Kidney (tissue), 14 donors: ENCODE data around the gene SZT2. TPM values are rescaled to one million over a fixed set of nuclear protein-coding genes. Genes with fewer than 3 reads are reported as not detected.

Experiments
- DNase-seq, 5 donors: peaks; one replicate each; pipeline ENCODE4 v3.0.0-alpha.2; 2013 to 2020
- FAIRE-seq: peaks from 2 replicates; lab custom pipeline; 2012; peaks lifted over from hg19 to GRCh38; lab: Jason Lieb, UNC
- H3K27ac ChIP-seq, 2 donors: one replicate each; pipeline ENCODE4 v1.7.0; 2013; ENCODE audit warnings: low read depth in 2 of 2, low read length in 2 of 2, inconsistent platforms in 1 of 2
- H3K27me3 ChIP-seq: one replicate; pipeline ENCODE4 v1.7.1; 2013; ENCODE audit warnings: low read length, inconsistent platforms; ENCODE audit not compliant: control insufficient read depth, insufficient read depth
- H3K36me3 ChIP-seq, 3 donors: one replicate each; pipeline versions ENCODE4 v1.7.0 to v1.7.1; 2013; ENCODE audit warnings: low read length in 3 of 3, control low read depth in 1 of 3, inconsistent platforms in 1 of 3; ENCODE audit not compliant: insufficient read depth in 3 of 3, control insufficient read depth in 2 of 3
- H3K4me1 ChIP-seq, 3 donors: one replicate each; pipeline versions ENCODE4 v1.7.0 to v1.7.1; 2013; ENCODE audit warnings: low read length in 3 of 3, inconsistent platforms in 1 of 3, low read depth in 1 of 3; ENCODE audit not compliant: control insufficient read depth in 2 of 3, insufficient read depth in 2 of 3
- H3K4me3 ChIP-seq, 3 donors: one replicate each; pipeline versions ENCODE4 v1.7.0 to v1.8.1; 2013; ENCODE audit warnings: low read length in 3 of 3, control low read depth in 1 of 3, inconsistent platforms in 1 of 3
- H3K9ac ChIP-seq, 3 donors: one replicate each; pipeline versions ENCODE4 v1.7.0 to v1.7.1; 2013; ENCODE audit warnings: low read length in 3 of 3, control low read depth in 1 of 3, inconsistent platforms in 1 of 3
- H3K9me3 ChIP-seq, 3 donors: one replicate each; pipeline versions ENCODE4 v1.7.0 to v1.7.1; 2013; ENCODE audit warnings: low read length in 3 of 3, control low read depth in 1 of 3, inconsistent platforms in 1 of 3; ENCODE audit not compliant: control insufficient read depth in 2 of 3, insufficient read depth in 1 of 3
- intact Hi-C: fragments of 100-400 bp; cut with DNase I; formaldehyde crosslinking; loops from one replicate; pipeline ENCODE4 v1.11.1; 2022
- polyA plus RNA-seq: library from polyadenylated mRNA; stranded (reverse); fragments of 350-450 nt; fragmentation: Illumina TruSeq; extraction: RNeasy Lipid Tissue Mini Kit (QIAGEN cat#74804); gene quantifications from one replicate; pipeline ENCODE4 v1.2.3, GENCODE V29; 2014; ENCODE audit warnings: low read depth, low replicate concordance; ENCODE audit not compliant: insufficient read depth
- total RNA-seq: library from RNA; stranded (reverse); fragmentation: NEBNext Ultra II Directional; extraction: Animal tissue kit (Norgen Biotek cat#: 25700); gene quantifications from one replicate; pipeline ENCODE4 v1.2.1, GENCODE V29; 2021
- TF ChIP-seq, protein P1 (sequence below): IDR thresholded peaks from 3 replicates; pipeline ENCODE4 v1.5.1; 2012; ENCODE audit warnings: mild to moderate bottlenecking, moderate library complexity, borderline replicate concordance; ENCODE audit not compliant: insufficient read depth; ENCODE audit errors: extremely low read depth
- donor health status: control.
- donor health status: control.
- donor health status: control.
- donor health status: control.
- donor health status: control.
- donor health status: DM: yes; HTN: yes; CAD: no.
- donor health status: Normal renal cell carcinoma (clear cell type).

The SZT2 gene
- total and polyA plus RNA-seq, 2 donors from 2014 or later: 10.4 to 66.8 TPM

DNA sequence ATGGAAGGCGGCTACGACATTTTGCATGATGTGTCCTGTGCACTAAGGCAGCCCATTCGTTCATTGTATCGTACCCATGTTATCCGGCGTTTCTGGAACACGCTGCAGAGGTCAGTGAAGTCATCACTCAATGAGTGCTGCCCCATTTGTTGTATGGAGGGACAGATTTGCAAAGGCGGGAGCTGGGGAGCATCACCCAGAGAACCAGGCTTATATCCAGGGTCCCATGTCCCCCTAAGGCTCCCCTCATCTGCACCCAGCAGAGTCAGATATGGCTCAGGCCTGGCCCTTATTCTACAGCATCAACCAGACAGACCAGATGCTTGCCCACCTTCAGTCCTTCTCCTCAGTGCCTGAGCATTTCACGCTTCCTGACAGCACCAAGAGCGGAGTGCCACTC, 31.2 kb downstream of the SZT2 start:
- Histone ChIP-seq H3K27me3 (no peaks in the 10 kb centered on the region), H3K36me3 (peaks cover 2 to 88% (median 52%) of the 10 kb centered on the region in 3 donors), H3K9me3 (no peaks in the 10 kb centered on the region), H3K4me3 (no peak overlapping the region), H3K27ac (no peak overlapping the region), H3K4me1 (peaks cover 0 to 5% (median 0%) of the 10 kb centered on the region in 3 donors), H3K9ac (no peak overlapping the region)
- DNase-seq (no peak), FAIRE-seq (no peak)
- intact Hi-C loops: no loop called here
- TF ChIP-seq, protein P1, sequence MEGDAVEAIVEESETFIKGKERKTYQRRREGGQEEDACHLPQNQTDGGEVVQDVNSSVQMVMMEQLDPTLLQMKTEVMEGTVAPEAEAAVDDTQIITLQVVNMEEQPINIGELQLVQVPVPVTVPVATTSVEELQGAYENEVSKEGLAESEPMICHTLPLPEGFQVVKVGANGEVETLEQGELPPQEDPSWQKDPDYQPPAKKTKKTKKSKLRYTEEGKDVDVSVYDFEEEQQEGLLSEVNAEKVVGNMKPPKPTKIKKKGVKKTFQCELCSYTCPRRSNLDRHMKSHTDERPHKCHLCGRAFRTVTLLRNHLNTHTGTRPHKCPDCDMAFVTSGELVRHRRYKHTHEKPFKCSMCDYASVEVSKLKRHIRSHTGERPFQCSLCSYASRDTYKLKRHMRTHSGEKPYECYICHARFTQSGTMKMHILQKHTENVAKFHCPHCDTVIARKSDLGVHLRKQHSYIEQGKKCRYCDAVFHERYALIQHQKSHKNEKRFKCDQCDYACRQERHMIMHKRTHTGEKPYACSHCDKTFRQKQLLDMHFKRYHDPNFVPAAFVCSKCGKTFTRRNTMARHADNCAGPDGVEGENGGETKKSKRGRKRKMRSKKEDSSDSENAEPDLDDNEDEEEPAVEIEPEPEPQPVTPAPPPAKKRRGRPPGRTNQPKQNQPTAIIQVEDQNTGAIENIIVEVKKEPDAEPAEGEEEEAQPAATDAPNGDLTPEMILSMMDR: no peak

DNA sequence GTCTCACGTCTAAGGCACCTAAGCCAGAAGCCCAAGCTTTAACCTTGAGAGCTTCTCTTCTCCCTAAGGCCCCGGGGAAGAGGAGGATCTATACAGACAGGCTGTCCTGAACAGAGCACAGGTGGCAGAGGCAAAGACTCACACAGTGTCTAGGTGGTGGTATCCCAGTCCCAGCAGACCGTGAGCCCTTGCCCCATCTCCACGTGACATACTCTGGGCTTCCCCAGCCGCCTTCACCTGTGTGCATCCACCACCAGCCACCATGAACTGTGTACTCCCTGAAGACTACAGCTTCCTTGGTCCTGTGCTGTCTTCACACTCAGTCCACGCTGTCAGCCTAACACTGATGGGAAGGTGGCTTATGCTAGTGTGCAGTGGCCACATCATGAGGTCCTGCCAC, 31.7 kb downstream of the SZT2 start:
- Histone ChIP-seq H3K4me3 (no peak overlapping the region), H3K27me3 (no peaks in the 10 kb centered on the region), H3K9ac (no peak overlapping the region), H3K4me1 (peaks cover 0 to 2% (median 0%) of the 10 kb centered on the region in 3 donors), H3K36me3 (peaks cover 2 to 89% (median 52%) of the 10 kb centered on the region in 3 donors), H3K9me3 (no peaks in the 10 kb centered on the region), H3K27ac (no peak overlapping the region)
- FAIRE-seq (no peak), DNase-seq (no peak)
- intact Hi-C loops: no loop called here
- TF ChIP-seq, protein P1: no peak

DNA sequence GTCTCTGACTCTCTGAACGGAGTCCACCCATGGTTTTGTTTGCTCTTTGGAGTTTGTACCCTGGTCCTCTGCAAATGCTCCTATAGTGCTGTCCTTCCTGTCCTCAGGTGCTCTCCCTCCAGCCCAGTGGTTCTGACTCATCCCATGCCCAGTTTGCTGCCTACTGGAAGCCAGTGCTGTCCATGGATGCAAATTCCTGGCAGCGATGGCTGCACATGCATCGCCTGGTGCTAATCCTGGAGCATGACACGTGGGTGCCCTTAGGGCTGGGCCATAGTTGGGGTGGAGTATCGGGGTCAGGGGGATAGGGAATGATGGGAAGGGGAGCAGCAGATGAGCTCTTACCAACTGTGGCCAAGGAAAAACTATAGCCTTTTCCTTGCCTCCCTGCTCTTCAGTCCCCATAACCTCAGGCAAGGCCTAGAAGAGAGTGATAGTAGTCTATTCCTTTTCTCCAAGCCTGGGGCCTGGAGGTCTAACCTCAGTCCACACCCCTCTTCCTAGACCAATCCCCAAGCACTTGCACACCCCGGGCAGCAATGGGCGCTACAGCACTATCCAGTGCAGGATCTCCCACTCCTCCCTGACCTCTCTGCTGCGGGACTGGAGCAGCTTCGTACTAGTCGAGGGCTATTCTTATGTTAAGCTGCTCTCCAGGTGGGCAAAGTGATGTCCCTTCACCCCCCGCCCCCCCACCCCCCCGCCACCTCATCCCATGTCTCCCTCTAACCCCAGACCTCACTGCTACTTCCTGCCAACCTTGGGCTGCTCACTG, 32.5 kb downstream of the SZT2 start:
- no peak for FAIRE-seq
- H3K4me1 ChIP-seq: no peaks in the 10 kb centered on the region
- no peaks in the 10 kb centered on the region for H3K9me3 ChIP-seq
- H3K36me3 ChIP-seq: peaks cover 2 to 90% (median 51%) of the 10 kb centered on the region in 3 donors
- no peak overlapping the region for H3K9ac ChIP-seq
- intact Hi-C loops: no loop called here
- H3K4me3 ChIP-seq: no peak overlapping the region
- no peak for DNase-seq
- no peak overlapping the region for H3K27ac ChIP-seq
- TF ChIP-seq, protein P1: no peak
- H3K27me3 ChIP-seq: no peaks in the 10 kb centered on the region
